ENCODE data around the gene BIK.

Gene BIK, protein sequence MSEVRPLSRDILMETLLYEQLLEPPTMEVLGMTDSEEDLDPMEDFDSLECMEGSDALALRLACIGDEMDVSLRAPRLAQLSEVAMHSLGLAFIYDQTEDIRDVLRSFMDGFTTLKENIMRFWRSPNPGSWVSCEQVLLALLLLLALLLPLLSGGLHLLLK

DNA sequence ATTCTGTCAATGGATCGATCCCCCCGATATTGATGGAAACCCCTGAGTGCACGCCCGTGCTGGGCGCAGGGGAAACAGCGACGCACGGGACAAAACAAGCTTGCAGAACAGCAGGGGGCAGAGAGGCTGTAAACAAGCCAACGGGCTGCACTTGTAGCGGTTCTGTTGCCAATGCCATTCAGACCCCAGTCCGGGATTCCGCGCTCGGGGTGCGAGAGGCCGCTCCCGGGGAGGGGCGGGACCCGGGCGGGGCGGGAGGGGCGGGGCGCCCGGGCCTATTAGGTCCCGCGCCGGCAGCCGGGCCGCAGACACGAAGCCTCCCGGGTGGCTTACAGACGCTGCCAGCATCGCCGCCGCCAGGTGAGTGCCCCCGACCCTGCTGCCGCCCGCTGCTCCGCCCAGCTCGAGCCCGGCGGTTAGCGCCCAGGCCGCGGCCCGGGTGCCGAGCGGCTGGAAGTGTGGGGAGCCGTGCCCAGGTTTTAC, at the start of gene BIK:
BIK (plus strand) TSS at position 307 of the 483 bp plus-strand sequence. CDS start 13,273 bp downstream, outside the sequence.
- peak within 1 kb of the TSS; percentile 52 for H3K4me3 ChIP-seq (ENCODE audit: low read depth, low read length)
- TF ChIP-seq, protein P1, sequence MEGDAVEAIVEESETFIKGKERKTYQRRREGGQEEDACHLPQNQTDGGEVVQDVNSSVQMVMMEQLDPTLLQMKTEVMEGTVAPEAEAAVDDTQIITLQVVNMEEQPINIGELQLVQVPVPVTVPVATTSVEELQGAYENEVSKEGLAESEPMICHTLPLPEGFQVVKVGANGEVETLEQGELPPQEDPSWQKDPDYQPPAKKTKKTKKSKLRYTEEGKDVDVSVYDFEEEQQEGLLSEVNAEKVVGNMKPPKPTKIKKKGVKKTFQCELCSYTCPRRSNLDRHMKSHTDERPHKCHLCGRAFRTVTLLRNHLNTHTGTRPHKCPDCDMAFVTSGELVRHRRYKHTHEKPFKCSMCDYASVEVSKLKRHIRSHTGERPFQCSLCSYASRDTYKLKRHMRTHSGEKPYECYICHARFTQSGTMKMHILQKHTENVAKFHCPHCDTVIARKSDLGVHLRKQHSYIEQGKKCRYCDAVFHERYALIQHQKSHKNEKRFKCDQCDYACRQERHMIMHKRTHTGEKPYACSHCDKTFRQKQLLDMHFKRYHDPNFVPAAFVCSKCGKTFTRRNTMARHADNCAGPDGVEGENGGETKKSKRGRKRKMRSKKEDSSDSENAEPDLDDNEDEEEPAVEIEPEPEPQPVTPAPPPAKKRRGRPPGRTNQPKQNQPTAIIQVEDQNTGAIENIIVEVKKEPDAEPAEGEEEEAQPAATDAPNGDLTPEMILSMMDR (IDR thresholded peaks at IDR 0.05; ENCODE audit: insufficient read depth, low read depth, low read length, missing control alignments) = peak; percentile 41
- DNase-seq (ENCODE audit: low read depth) = peak; percentile 82

DNA sequence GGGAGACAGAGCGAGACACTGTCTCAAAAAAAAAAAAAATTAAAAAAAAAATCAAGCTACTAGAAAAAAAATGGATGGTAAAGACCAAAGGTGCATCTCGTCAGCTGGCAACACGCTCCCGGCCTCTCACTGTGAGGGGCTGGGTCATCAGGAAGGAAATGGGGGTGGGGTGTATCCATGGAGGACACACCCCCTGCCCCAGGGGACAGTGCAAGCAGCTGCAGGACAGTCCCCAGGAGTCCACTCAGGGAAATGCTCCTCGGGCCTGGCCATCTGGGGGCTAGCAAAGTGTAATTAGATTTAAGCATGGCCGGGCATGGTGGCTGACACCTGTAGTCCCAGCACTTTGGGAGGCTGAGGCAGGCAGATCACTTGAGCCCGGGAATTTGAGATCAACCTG, 44.4 kb upstream of the BIK start:
- no peak overlapping the region for H3K4me3 ChIP-seq (ENCODE audit: low read depth, low read length)
- DNase-seq (ENCODE audit: low read depth) = no peak
- TF ChIP-seq, protein P1 (IDR thresholded peaks at IDR 0.05; ENCODE audit: insufficient read depth, low read depth, low read length, missing control alignments) = no peak

DNA sequence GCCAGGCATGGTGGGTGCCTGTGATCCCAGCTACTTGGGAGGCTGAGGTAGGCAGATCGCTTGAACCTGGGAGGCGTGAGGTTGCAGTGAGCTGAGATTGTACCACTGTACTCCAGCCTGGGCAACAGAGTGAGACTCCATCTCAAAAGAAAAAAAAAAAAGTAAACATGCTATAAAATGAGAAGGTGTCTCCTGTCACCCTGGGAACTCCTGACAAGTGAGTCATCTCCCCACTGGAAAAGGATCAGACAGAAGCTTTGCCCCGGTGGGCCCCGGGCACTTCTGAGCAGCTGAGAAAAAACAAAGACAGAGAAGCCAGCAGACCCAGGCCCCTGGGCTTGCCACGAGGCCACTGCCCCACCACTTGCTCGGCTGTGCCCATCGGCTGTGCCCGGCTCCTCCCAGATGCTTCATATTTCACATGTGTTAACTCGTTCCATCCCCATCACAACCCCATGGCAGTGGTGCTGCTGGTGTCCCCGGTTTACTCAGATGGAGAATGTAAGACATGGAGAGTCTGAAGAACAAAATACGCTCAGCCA, 43.6 kb upstream of the BIK start:
- DNase-seq (ENCODE audit: low read depth) = no peak
- TF ChIP-seq, protein P1 (IDR thresholded peaks at IDR 0.05; ENCODE audit: insufficient read depth, low read depth, low read length, missing control alignments) = no peak
- no peak overlapping the region for H3K4me3 ChIP-seq (ENCODE audit: low read depth, low read length)

DNA sequence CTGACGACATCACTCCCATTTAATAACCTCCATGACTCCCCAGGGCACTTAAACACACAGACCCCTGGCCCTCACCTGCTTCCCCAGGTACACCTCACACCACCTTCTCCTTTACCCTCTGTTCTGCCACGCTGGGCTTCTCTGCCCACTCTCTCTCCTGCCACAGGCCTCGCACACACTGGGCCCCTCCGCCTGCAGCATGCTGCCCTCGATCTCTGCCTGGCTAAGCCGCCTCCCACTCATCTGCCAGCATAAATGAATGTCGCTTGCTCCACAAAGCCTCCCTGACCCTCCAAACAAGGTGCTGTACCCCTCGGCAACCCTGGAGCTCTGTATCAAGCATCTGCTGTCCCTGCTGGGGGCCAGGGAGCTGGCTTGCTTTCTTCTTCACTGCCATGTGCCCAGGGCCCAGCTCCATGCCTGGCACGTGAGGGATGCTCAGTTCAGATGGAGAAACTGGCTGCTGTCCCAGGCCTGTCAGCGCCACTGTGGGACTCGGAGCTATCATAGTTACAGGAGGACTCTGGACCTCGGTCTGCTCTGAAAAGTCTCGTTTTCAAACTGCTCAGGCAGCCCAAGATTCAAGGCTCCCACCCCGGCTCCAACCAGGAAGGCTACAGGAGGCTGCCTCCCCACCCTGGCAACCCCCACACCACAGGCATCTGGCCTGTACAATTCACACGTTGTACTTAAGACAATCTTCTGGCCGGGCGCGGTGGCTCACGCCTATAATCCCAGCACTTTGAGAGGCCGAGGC, 33.3 kb upstream of the BIK start:
- no peak overlapping the region for H3K4me3 ChIP-seq (ENCODE audit: low read depth, low read length)
- DNase-seq (ENCODE audit: low read depth) = no peak
- TF ChIP-seq, protein P1 (IDR thresholded peaks at IDR 0.05; ENCODE audit: insufficient read depth, low read depth, low read length, missing control alignments) = no peak

DNA sequence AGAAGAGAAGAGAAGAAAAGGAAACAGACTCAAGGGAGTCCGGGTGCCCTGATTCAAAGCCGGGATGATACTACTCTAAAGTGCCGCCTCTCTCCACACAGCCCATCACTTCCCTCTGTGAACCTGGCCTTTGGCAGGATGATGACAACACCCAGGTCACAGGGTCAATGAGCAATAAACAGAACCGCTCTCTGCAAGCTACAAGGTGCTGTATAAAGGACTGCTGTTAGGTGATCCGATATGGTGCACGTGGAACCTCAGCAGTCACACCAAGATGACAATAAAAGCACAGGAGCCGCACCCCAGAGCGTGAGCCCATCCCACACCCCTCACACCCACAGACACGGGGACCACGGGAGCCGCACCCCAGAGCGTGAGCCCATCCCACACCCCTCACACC, 32.0 kb upstream of the BIK start:
- H3K4me3 ChIP-seq (ENCODE audit: low read depth, low read length) = no peak overlapping the region

DNA sequence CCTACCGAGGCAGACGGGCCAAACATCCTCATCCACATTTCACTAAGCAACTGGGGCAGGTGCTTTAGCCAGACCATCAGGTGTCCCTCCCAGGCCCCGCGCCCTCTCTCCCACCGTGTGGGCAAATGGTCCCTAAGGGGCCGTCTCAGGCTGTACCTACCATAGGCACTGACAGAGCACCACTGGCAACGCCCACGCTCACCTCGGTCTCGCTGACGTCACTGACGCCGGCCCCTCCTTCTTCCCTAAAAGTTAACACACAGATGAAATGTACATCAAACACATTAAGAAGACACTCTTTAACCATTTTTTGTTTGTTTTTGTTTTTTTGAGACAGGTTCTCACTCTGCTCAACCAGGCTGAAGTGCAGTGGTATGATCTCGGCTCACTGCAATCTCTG, 30.8 kb upstream of the BIK start:
- TF ChIP-seq, protein P1 (IDR thresholded peaks at IDR 0.05; ENCODE audit: insufficient read depth, low read depth, low read length, missing control alignments) = no peak
- no peak overlapping the region for H3K4me3 ChIP-seq (ENCODE audit: low read depth, low read length)
- DNase-seq (ENCODE audit: low read depth) = no peak

More for the DNA sequence above, 32.0 kb upstream of the BIK start:
- DNase-seq (ENCODE audit: low read depth) = no peak
- TF ChIP-seq, protein P1 (IDR thresholded peaks at IDR 0.05; ENCODE audit: insufficient read depth, low read depth, low read length, missing control alignments) = no peak
